Germinal center (tissue), 1 donor: ENCODE results near the gene PTDSS2.
A peak's percentile ranks its signal among the peaks of the same experiment; 100 is the strongest.

Source experiments
- DNase-seq: peaks from one replicate; pipeline ENCODE4 v3.0.0; 2012; ENCODE audit warnings: mixed read lengths, low spot score

The PTDSS2 gene

DNA sequence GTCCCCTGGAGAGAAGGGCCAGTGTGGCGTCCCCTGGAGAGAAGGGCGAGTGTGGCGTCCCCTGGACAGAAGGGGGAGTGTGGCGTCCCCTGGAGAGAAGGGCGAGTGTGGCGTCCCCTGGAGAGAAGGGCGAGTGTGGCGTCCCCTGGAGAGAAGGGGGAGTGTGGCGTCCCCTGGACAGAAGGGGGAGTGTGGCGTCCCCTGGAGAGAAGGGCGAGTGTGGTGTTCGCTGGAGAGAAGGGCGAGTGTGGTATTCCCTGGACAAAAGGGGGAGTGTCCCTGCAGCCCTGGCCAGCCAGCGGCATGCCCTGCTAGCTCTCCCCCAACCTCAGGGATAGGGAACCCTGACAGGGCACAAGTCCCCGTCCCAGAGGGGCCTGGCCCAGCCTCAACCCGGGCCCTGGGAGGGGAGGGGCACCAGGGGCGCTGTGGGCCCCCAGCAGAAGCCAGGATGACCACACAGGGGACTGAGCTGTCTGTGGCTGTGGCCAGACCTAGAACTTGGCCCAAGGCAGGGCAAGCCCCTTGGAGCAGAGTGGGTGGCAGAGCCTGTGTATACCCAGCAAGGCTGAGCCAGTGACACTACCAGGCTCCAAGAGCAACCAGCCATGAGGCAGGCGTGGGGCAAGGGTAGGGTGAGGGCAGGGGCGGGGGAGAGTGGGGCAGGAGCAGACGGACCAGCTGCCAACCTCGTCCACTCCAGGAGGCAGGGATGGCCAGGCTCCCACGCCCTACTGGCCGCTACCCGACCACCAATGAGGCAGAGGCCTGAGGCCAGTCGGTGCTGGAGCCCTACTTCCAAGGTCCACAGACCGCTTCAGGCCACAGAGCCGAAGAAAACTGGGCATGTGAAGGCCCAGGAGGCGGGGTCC, 81.1 kb downstream of the PTDSS2 start:
- DNase-seq = no peak

- no peak for DNase-seq
Measured at GRCh38 chr11:531919-532526, 81.9 kb downstream of the PTDSS2 start.

DNA sequence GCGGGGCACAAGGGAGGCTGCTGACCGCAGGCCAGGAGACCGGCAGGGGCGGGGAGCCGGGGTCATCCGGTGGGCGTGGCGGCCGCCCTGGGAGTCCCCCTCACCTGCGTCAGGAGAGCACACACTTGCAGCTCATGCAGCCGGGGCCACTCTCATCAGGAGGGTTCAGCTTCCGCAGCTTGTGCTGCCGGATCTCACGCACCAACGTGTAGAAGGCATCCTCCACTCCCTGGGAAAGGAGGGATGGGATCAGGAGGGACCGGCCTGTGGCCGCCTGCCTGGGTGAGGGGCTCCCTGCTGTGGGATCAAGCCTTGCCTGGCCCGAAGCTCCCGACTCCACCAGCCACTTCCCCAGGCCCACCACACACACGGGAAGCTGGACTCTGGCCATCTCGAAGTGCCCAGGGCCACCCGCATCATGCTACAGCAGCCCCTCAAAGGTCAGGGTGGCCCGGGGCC, 82.5 kb downstream of the PTDSS2 start:
- DNase-seq = no peak

- DNase-seq = no peak
Measured at GRCh38 chr11:532986-533585, 83.0 kb downstream of the PTDSS2 start.

DNA sequence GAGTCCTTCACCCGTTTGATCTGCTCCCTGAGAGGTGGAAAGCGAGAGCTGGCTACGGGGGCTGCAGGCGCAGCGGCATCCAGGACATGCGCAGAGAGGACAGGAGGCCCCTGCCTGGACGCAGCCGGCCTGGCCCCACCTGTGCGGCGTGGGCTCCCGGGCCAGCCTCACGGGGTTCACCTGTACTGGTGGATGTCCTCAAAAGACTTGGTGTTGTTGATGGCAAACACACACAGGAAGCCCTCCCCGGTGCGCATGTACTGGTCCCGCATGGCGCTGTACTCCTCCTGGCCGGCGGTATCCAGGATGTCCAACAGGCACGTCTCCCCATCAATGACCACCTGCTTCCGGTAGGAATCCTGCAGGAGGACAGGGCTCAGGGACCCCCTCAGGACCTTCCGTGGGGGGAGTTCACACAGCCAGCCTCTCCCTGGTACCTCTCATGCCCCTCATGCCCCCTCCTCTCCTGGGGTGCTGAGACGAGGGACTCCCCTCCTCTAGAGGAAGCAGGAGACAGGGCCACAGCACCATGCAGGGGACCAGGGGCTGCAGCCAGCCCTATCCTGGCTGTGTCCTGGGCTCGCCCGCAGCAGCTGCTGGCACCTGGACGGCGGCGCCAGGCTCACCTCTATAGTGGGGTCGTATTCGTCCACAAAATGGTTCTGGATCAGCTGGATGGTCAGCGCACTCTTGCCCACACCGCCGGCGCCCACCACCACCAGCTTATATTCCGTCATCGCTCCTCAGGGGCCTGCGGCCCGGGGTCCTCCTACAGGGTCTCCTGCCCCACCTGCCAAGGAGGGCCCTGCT, 83.7 kb downstream of the PTDSS2 start:
- no peak for DNase-seq

DNA sequence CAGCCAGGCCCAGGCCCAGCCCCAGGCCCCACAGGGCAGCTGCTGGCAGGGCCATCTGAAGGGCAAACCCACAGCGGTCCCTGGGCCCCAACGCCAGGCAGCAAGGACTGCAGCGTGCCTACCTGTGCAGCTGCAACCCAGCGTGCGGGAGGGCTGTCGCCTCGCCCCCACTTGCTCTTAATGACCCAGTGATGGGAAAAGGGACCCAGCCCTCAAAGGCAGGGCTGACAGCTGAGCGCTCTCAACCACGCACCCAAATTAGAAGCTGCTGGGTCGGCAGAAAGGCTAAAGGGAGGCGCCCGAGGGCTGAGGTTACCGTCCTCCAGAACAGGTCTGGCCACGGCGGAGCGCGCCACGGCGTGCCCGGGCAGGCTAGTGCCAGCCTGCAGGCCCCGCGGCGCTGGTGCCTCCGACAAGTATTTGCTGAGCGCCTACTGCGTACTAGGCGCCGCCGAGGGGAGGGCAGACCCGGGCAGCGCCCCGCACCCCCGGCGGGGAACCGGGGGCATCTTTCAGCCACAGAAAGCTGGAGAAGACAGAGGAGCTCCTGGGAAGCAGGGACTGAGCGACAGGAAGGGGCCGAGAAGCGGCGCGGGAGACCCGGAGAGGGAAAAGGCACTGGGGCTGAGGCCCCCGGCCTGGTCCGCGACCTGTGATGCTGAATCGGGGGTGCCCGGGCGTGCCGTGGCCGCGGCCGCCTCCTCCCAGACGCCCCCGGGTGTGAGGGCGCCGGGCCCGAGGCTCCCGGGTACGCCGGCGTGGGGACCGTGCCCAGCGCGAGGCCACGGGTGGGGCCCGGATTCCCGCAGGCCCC, 84.5 kb downstream of the PTDSS2 start:
- DNase-seq = peak; percentile 33

DNA sequence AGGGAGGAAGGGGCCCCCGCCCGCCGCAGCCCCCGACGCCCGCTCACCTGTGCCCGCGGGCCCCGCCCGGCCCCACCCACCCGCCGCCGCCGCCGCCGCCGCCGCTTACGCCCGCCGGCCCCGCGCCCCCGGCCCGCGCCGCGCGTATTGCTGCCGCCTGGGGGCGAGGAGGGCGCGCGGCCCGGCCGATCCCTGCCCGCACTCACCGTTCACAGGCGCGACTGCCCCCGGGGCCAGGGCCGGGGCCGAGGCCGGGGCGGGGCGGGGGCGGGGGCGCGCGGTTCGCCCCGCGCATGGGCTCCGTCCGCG, 85.1 kb downstream of the PTDSS2 start:
- DNase-seq = no peak

GRCh38 chr11:535519-536454, 85.7 kb downstream of the PTDSS2 start, which contains the start of gene HRAS:
Gene HRAS, minus strand, starts transcription at chr11:535576.
- DNase-seq = peak; percentile 100

DNA sequence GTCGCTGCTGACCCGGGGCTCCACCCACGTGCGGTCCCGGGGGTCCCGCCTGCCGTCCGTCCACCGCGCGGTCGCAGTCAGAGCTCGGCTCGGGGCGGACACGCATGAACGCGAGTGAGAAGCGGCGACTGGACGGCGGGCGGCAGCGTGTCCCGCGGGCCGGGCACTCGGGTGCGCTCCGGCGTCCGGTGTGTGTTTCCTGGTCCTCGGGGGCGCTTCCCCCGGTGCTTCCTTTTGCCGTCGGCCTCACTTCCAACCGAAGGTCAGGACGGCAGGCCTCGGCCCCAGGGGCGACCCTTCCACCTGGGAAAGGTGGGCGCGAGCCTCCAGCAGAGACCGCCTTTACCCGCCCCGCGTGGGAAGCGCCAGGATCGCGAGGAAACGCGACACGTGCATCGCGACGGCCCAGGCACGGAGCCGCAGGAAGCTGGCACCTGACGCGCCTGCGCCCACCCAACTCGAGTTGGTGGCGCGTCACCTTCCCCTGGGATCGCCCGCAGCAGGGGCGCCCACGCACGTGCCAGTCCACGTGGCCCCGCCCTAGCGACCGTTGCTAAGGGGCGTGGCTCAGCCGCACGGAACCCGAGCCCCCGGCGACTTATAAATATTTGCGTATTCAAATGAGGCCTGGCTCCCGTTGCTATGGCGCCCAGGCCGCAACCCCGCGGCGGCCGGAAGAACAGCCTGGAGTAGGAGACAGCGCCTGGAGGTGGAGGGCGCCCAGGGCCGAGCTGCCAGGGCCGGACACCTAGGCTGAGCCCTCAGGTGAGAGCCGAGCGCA, 87.0 kb downstream of the PTDSS2 start, which contains the start of gene LRRC56:
LRRC56 (plus strand) TSS at position 687 of the 781 bp plus-strand sequence. CDS start 3,158 bp downstream, outside the sequence.
- DNase-seq = peak; percentile 98

DNA sequence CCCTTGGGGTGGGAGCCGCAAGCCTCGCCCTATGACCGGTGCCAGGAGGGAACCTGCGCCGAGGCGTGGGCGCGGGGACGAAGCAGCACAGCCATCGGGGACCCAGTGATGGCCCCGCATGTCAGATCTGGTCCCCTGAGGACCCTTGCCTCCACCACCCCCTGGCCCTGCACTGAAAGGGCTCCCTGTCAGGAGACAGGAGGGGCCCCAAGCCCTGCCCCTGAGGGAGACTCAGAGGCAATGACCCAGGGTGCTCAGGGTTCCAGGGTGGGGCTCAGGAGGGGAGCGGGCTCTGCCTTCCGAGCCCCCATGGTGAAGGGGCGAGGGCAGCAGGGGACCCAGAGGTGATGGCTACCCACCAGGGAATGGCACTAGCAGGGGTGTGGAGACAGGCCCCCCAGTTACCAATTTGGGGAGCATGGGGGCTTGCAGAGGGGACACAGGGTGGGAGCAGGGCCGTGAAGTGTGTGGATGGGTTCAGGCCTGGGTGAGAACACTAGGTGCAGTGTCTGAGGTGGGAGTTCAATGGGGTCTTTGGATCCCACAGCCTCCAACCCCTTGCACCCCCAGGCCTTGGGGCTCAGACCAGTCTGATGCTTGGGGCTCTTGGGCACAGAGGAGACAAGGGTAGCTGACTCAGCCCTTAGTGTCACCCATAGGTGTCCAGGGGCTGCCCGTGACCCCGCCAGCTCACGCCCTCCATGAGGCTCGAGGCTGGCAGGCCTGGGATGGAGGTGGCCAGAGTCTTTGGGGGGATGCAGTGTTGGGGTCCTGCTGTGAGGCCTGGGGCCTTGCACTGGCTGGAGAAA, 87.7 kb downstream of the PTDSS2 start:
- no peak for DNase-seq

- DNase-seq = no peak
Measured at GRCh38 chr11:538431-539051, 88.5 kb downstream of the PTDSS2 start.

DNA sequence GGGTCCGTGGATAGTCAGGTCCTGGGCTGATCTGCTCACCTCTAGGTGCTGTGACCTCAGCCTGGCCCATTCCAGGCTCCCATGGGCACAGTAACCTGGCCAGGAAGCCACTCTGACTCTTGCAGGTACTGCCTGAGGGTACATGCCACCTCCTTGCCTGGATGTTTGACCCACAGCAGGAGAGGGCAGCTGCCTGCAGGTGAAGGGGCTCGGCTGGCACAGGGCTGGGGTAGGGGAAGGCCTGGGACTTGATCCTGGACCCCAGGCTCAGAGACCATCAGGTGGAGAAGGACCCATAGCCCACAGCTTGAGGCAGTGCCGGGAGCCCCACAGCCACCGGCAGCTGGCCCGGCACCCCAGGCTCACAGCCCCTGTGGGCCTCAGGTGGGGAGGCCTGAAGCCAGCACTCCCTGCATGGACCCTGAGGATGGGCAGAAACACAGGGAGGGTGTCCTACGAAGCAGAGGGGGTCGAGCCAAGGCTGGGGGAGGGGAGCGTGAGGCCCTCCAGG, 89.9 kb downstream of the PTDSS2 start:
- no peak for DNase-seq
